Hepatocyte (in vitro differentiated cells): Measurements from ENCODE around the gene HHLA2.

Experiments
- CTCF ChIP-seq: fragments of 200-600 bp; sonication (generic); IDR thresholded peaks from 2 replicates; pipeline ENCODE4 v1.5.1; 2016; ENCODE audit warnings: antibody characterized with exemption, mild to moderate bottlenecking; ENCODE audit not compliant: poor library complexity
- EZH2 ChIP-seq: fragments of 200-600 bp; sonication (generic); IDR thresholded peaks from 2 replicates; pipeline ENCODE4 v1.6.1; 2016; ENCODE audit warnings: antibody characterized with exemption, mild to moderate bottlenecking, borderline replicate concordance
- EZH2phosphoT487 ChIP-seq: fragments of 200-600 bp; sonication (generic); IDR thresholded peaks from one replicate; pipeline ENCODE4 v1.6.1; 2018; ENCODE audit warnings: antibody characterized with exemption, mild to moderate bottlenecking, low read depth, moderate library complexity; ENCODE audit not compliant: unreplicated experiment, severe bottlenecking

GRCh38 chr3:108412121-108412750 lies 115.9 kb downstream of the HHLA2 start:
- TF ChIP-seq CTCF: no peak
- TF ChIP-seq EZH2phosphoT487: no peak
- TF ChIP-seq EZH2: no peak
